Astrocyte of the cerebellum (primary cell): ENCODE measurements around the gene XXYLT1.

Source experiments
- DNase-seq: peaks from one replicate; pipeline ENCODE4 v3.0.0-alpha.2; 2011; ENCODE audit warnings: low read depth
- H3K4me3 ChIP-seq: 2 replicates; pipeline ENCODE4 v1.5.1; 2011; ENCODE audit warnings: mild to moderate bottlenecking, low read depth, low read length, moderate library complexity
- in situ Hi-C: cut with HindIII; loops from 2 replicates; pipeline ENCODE4 v1.10.0; 2017; ENCODE audit warnings: low sequenced_read_pairs
- TF ChIP-seq, protein P1 (sequence below): IDR thresholded peaks from 2 replicates; pipeline ENCODE4 v1.5.1; 2012; ENCODE audit warnings: low read length, low read depth, moderate library complexity, mild to moderate bottlenecking; ENCODE audit errors: missing control alignments

XXYLT1 gene

DNA sequence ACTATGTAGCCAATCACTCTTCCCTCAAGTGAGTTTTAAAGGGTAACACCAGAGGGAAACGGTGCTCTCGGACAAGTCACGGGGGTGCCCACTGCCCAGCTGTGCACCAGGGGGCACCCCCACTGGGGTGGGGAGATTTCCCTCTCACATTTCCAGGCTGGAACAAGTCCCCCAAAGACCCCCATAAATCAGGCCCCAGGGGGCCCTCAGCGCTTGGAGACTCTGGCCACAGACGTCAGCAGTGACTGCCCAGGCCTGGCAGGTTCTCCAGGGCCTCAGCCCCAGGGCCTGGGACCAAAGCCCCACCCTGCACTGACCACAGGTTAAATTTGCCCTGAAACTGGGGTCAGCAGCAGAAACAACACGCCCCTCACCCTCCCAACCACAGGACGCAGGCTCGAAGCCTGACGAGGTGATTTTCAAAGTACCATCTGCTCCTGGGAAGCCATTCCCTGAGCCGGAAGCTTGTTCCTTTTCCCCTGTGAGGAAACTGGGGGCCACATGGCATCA, 17.0 kb downstream of the XXYLT1 start:
- in situ Hi-C loops: no loop called here
- no peak for DNase-seq
- TF ChIP-seq, protein P1, sequence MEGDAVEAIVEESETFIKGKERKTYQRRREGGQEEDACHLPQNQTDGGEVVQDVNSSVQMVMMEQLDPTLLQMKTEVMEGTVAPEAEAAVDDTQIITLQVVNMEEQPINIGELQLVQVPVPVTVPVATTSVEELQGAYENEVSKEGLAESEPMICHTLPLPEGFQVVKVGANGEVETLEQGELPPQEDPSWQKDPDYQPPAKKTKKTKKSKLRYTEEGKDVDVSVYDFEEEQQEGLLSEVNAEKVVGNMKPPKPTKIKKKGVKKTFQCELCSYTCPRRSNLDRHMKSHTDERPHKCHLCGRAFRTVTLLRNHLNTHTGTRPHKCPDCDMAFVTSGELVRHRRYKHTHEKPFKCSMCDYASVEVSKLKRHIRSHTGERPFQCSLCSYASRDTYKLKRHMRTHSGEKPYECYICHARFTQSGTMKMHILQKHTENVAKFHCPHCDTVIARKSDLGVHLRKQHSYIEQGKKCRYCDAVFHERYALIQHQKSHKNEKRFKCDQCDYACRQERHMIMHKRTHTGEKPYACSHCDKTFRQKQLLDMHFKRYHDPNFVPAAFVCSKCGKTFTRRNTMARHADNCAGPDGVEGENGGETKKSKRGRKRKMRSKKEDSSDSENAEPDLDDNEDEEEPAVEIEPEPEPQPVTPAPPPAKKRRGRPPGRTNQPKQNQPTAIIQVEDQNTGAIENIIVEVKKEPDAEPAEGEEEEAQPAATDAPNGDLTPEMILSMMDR: no peak
- no peak overlapping the region for H3K4me3 ChIP-seq

- H3K4me3 ChIP-seq: no peak overlapping the region
- DNase-seq: no peak
- TF ChIP-seq, protein P1: no peak
- in situ Hi-C loops: no loop called here
These were observed 19.5 kb downstream of the XXYLT1 start for GRCh38 chr3:195251336-195252065.

DNA sequence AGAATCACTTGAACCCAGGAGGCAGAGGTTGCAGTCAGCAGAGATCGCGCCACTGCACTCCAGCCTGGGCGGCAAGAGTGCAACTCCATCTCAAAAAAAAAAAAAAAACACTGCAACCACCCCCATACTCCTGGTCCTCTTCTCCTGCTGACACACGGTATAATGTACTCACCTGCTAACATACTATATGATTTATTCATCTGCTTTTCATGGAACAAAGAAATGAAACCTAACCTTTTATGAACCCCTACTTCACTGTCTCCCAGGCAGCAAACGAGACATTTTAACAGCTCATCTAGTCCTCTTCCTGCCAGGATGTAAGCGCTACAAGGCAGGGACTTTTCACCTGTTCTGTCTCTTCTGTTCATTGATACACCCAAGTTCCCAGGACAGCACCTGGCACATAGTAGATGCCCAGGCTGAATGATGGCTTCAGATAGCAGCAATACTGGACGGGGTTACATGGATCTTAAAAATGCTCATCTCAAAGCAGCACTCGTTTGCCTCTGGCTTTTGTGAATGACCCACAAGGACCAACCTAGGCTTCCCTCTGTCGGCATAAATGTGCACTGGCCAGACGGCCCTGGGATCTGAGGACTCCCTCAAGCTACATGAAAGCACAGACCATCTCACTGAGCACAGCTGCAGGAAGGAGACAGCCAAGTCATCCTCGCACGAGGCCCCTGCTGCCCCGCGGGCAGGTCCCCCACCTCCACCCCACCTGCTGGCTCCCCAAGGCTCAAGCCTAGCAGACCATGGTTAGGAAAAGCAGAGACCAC, 20.3 kb downstream of the XXYLT1 start:
- no peak overlapping the region for H3K4me3 ChIP-seq
- no peak for DNase-seq
- TF ChIP-seq, protein P1: no peak
- in situ Hi-C loops: no loop called here

DNA sequence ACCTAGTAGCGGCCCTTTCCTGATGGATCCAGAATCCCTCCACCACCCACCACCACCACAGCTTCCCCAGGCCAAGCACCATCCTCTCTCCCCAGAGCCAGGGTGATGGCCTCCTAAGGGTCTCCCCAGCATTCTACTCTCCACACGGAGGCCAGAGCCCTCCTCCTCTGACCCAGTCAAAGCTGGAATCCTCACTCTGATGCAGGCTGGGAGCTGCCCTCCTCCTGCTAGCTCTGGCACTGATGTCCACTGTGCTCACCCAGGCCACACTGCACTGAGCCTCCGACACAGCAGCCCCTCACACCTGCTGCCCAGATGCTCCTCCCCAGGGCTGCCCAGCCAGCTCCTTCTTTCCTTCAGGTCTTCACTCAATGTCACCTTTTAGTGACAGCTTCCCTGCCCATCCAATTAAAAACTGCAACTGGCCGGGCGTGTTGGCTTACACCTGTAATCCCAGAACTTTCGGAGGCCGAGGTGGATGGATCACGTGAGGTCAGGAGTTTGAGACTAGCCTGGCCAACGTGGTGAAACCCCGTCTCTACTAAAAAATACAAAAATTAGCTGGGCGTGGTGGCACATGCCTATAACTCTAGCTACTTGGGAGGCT, 21.0 kb downstream of the XXYLT1 start:
- TF ChIP-seq, protein P1: no peak
- DNase-seq: no peak
- in situ Hi-C loops: no loop called here
- no peak overlapping the region for H3K4me3 ChIP-seq

- TF ChIP-seq, protein P1: no peak
- H3K4me3 ChIP-seq: no peak overlapping the region
- no peak for DNase-seq
- in situ Hi-C loops: no loop called here
These were observed 21.7 kb downstream of the XXYLT1 start for GRCh38 chr3:195249057-195249770.

DNA sequence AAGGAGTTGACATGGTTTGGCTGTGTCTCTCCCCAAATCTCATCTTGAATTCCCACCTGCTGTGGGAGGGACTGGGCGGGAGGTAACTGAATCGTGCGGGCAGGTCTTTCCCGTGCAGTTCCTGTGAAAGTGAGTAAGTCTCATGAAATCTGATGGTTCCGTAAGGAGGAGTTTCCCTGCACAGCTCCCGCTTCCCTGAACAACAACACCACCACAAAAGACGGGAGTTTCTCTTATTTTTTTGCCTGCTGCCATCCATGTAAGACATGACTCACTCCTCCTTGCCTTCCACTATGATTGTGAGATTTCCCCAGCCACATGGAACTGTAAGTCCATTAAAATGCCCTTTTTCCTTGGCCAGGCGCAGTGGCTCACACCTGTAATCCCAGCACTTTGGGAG, 22.7 kb downstream of the XXYLT1 start:
- in situ Hi-C loops: no loop called here
- no peak overlapping the region for H3K4me3 ChIP-seq
- DNase-seq: no peak
- TF ChIP-seq, protein P1: no peak
